Upper lobe of left lung (tissue), 4 donors: ENCODE measurements around the gene SRSF1.

ENCODE experiments used
- CTCF ChIP-seq, 6 experiments: fragments of 450-650 bp in 4 of 6; fragments of 200-600 bp in 2 of 6; sonication (generic) in 2 of 6; IDR thresholded peaks; one replicate each; pipeline ENCODE4 v1.5.1; 2016 to 2019; ENCODE audit warnings: antibody characterized with exemption in 6 of 6
- EP300 ChIP-seq, 4 donors: sonication (generic); formaldehyde crosslinking; IDR thresholded peaks; one replicate each; pipeline ENCODE4 v1.5.1; 2017; ENCODE audit warnings: antibody characterized with exemption in 4 of 4, control low read depth in 2 of 4
- POLR2A ChIP-seq, 4 donors: fragments of 450-650 bp; IDR thresholded peaks; one replicate each; pipeline ENCODE4 v1.5.1; 2016 to 2017; ENCODE audit warnings: antibody characterized with exemption in 4 of 4, mild to moderate bottlenecking in 2 of 4
- POLR2AphosphoS5 ChIP-seq, 2 donors: sonication (generic); formaldehyde crosslinking; IDR thresholded peaks; one replicate each; pipeline ENCODE4 v1.5.1; 2017; ENCODE audit warnings: antibody characterized with exemption in 2 of 2

GRCh38 chr17:58020401-58020800 is 13.4 kb upstream of the SRSF1 start:
- no peak for TF ChIP-seq POLR2A (IDR thresholded peaks at IDR 0.05)
- TF ChIP-seq CTCF (IDR thresholded peaks at IDR 0.05): no peak
- no peak for TF ChIP-seq EP300 (IDR thresholded peaks at IDR 0.05)
- no peak for TF ChIP-seq POLR2AphosphoS5 (IDR thresholded peaks at IDR 0.05)
